ENCODE data around the gene ASAP2. TPM values are rescaled to one million over a fixed set of nuclear protein-coding genes. Genes with fewer than 3 reads are reported as not detected.
"Not testable (repeated sequence)": the region's sequence is repeated elsewhere in the genome, so short reads cannot be mapped to it uniquely, and the experiment has no call there.

The ASAP2 gene
- total RNA-seq, 2 donors from 2014 or later = 9.2 to 17.8 TPM

DNA sequence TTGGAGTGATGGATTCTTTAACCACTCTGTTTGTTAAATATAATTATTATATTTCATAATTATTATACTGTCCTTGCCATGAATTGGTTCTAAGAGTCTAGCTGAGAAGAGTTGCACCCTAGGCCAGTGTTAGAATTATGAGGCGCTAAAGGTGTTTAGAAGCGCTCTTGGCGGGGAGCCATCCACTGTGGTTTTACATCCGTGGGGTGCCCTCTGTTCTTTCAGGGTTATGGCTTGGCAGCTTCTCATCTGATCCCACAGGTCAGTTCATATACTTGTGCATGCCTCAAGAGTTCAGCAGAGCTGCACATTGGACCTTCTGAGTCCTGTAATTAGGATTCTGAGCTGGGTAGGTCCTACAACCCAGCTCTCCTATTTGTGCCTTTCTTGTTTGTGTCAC lies 9.1 kb downstream of the ASAP2 start:
- intact Hi-C loops (cut with DNase I) = no loop called here
- no peaks in the 10 kb centered on the region for H3K27me3 ChIP-seq (replicated peaks; ENCODE audit: insufficient read depth)
- no peak overlapping the region for H3K27ac ChIP-seq
- H3K4me3 ChIP-seq = no peak overlapping the region
- H3K4me1 ChIP-seq (replicated peaks) = peaks cover 2% of the 10 kb centered on the region
- no peaks in the 10 kb centered on the region for H3K36me3 ChIP-seq
- H3K9me3 ChIP-seq = no peaks in the 10 kb centered on the region
- 70% methylated on average over 4 of the region's 4 CpGs for WGBS
- DNase-seq (ENCODE audit: low spot score) = no peak
- TF ChIP-seq, protein P1, sequence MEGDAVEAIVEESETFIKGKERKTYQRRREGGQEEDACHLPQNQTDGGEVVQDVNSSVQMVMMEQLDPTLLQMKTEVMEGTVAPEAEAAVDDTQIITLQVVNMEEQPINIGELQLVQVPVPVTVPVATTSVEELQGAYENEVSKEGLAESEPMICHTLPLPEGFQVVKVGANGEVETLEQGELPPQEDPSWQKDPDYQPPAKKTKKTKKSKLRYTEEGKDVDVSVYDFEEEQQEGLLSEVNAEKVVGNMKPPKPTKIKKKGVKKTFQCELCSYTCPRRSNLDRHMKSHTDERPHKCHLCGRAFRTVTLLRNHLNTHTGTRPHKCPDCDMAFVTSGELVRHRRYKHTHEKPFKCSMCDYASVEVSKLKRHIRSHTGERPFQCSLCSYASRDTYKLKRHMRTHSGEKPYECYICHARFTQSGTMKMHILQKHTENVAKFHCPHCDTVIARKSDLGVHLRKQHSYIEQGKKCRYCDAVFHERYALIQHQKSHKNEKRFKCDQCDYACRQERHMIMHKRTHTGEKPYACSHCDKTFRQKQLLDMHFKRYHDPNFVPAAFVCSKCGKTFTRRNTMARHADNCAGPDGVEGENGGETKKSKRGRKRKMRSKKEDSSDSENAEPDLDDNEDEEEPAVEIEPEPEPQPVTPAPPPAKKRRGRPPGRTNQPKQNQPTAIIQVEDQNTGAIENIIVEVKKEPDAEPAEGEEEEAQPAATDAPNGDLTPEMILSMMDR (IDR thresholded peaks at IDR 0.05) = no peak
- TF ChIP-seq POLR2AphosphoS5 (IDR thresholded peaks at IDR 0.05) (no peak), POLR2A (IDR thresholded peaks at IDR 0.05) (no peak)

DNA sequence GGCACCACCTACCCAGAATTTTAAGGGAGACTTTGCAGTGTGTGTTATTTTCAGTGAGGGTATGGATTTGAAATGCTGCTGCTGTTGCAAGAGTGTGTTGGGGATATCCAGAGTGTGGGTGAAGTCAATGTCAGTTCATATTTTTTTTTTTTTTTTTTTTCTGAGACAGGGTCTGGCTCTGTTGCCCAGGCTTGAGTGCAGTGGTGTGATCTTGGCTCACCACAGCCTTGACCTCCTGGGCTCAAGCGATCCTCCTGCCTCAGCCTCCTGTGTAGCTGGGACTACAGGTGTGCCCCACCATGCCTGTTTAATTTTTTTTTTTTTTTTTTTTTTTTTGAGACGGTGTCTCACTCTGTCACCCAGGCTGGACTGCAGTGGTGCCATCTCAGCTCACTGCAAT lies 9.5 kb downstream of the ASAP2 start:
- H3K4me3 ChIP-seq; DNase-seq (ENCODE audit: low spot score); H3K4me1 ChIP-seq (replicated peaks); H3K9me3 ChIP-seq; H3K27me3 ChIP-seq (replicated peaks; ENCODE audit: insufficient read depth); H3K27ac ChIP-seq; intact Hi-C loops (cut with DNase I); H3K36me3 ChIP-seq: not testable (repeated sequence)
- 94% methylated on average over 2 of the region's 2 CpGs for WGBS

DNA sequence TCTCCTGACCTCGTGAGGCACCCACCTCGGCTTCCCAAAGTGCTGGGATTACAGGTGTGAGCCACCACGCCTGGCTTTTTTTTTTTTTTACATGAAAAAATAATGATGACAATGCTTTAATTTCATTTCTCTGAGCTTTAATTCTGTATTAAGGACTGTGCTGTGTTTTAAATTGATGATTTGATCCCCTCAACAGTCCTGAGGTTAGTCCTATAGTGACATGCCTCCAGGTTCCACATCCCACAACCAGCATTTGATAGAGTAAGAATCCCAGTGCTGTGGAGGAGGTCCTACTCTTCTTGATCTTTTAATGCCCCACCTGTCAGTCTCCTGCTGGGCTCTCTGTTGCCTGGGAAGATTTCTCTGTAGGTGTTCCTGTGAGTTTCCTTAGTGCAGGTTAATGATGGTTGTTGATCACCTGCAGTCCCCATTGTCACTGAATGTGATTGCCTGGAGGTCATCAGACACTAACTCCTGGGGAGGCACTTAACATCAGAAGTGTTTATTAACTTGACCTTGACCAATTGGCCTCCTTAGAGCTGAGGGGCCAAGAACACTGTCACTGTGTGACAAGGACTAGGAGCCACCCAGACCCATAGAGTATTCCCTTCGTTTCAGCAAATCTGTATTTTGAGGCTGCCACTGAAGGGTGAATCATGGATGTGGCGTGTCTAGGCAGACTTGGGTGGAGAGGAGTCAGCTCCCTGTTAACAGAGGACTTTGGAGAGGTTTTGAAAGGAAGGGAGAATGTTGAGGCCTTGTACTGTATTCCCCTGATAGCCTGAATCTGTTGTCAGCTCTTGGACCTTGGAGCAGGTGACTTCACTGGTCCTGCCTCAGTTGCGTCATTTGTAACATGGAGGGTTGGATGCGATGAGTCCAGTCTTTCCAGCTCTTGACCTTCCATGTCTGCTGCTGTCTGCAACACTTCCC lies 11.5 kb downstream of the ASAP2 start:
- intact Hi-C loops (cut with DNase I) = no loop called here
- H3K27ac ChIP-seq = no peak overlapping the region
- H3K4me3 ChIP-seq = no peak overlapping the region
- no peaks in the 10 kb centered on the region for H3K36me3 ChIP-seq
- no peak for DNase-seq (ENCODE audit: low spot score)
- WGBS = 94% methylated on average over 7 of the region's 7 CpGs
- H3K4me1 ChIP-seq (replicated peaks) = no peaks in the 10 kb centered on the region
- TF ChIP-seq, protein P1 (IDR thresholded peaks at IDR 0.05) = no peak
- no peak for TF ChIP-seq POLR2A (IDR thresholded peaks at IDR 0.05)
- no peak for TF ChIP-seq POLR2AphosphoS5 (IDR thresholded peaks at IDR 0.05)
- H3K9me3 ChIP-seq = no peaks in the 10 kb centered on the region
- H3K27me3 ChIP-seq (replicated peaks; ENCODE audit: insufficient read depth) = no peaks in the 10 kb centered on the region

DNA sequence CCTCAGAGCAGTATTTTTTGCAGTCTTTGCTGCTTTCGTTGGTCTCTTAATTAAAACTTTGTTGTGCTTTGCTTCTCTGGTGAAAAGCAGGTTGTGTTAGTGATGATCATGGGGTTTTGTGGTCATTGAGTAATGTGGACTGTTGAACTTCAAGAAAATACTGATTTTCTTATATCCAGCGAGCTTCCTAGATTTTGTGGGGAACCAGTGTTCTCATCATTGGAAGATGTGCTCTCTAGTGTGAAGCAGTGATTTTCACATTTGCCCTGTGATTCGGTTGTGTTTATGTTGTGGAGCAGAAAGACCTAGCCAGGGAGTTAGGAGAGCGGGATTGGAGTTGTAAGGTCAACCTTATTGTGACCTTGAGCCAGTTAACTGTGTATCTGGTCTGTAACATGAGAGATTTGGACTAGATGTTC lies 12.4 kb downstream of the ASAP2 start:
- TF ChIP-seq POLR2AphosphoS5 (IDR thresholded peaks at IDR 0.05) = no peak
- no peak for TF ChIP-seq POLR2A (IDR thresholded peaks at IDR 0.05)
- TF ChIP-seq, protein P1 (IDR thresholded peaks at IDR 0.05) = no peak
- no peak overlapping the region for H3K27ac ChIP-seq
- intact Hi-C loops (cut with DNase I) = no loop called here
- no peaks in the 10 kb centered on the region for H3K27me3 ChIP-seq (replicated peaks; ENCODE audit: insufficient read depth)
- no peak overlapping the region for H3K4me3 ChIP-seq
- no peaks in the 10 kb centered on the region for H3K4me1 ChIP-seq (replicated peaks)
- no peak for DNase-seq (ENCODE audit: low spot score)
- H3K36me3 ChIP-seq = no peaks in the 10 kb centered on the region
- WGBS = 76% methylated on average over 4 of the region's 4 CpGs
- no peaks in the 10 kb centered on the region for H3K9me3 ChIP-seq

DNA sequence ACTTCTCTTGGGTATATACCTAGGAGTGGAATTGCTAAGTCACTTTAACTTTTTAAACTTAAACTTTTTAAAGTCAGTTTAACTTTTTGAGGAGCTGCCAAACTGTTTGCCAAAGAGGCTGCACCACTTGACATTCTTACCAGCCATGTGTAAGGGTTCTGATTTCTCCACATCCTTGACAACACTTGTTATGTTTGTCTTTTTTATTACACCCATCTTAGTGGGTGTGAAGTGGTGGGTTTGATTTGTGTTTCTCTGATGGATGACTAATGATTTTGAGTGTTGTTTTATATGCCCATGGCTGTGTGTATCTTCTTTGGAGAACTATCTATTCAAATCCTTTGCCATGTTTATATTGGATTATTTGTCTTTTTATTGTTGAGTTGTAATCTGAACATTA lies 13.6 kb downstream of the ASAP2 start:
- H3K27me3 ChIP-seq (replicated peaks; ENCODE audit: insufficient read depth) = no peaks in the 10 kb centered on the region
- no peaks in the 10 kb centered on the region for H3K9me3 ChIP-seq
- DNase-seq (ENCODE audit: low spot score) = no peak
- no peak for TF ChIP-seq POLR2A (IDR thresholded peaks at IDR 0.05)
- TF ChIP-seq POLR2AphosphoS5 (IDR thresholded peaks at IDR 0.05) = no peak
- TF ChIP-seq, protein P1 (IDR thresholded peaks at IDR 0.05) = no peak
- no peak overlapping the region for H3K4me3 ChIP-seq
- intact Hi-C loops (cut with DNase I) = no loop called here
- H3K27ac ChIP-seq = no peak overlapping the region
- no peaks in the 10 kb centered on the region for H3K36me3 ChIP-seq
- no peaks in the 10 kb centered on the region for H3K4me1 ChIP-seq (replicated peaks)
